Skeletal muscle satellite cell (primary cell): Measurements from ENCODE around the gene DAP3. TPM values are rescaled to one million over a fixed set of nuclear protein-coding genes. Genes with fewer than 3 reads are reported as not detected.
"Not testable (repeated sequence)": the region's sequence is repeated elsewhere in the genome, so short reads cannot be mapped to it uniquely, and the experiment has no call there.

Experiments used
- H3K27me3 ChIP-seq: 2 replicates; pipeline ENCODE4 v1.7.0; 2013; ENCODE audit warnings: low read length; ENCODE audit not compliant: control insufficient read depth, insufficient read depth
- H3K36me3 ChIP-seq: 2 replicates; pipeline ENCODE4 v1.7.0; 2013; ENCODE audit warnings: mild to moderate bottlenecking, control low read depth, low read length; ENCODE audit not compliant: insufficient read depth
- H3K4me1 ChIP-seq: 2 replicates; pipeline ENCODE4 v1.7.0; 2013; ENCODE audit warnings: low read length; ENCODE audit not compliant: control insufficient read depth, insufficient read depth
- H3K4me2 ChIP-seq: 2 replicates; pipeline ENCODE4 v1.7.0; 2013; ENCODE audit warnings: mild to moderate bottlenecking, low read length
- H3K4me3 ChIP-seq: 2 replicates; pipeline ENCODE4 v1.7.0; 2013; ENCODE audit warnings: low read length
- H3K9ac ChIP-seq: 2 replicates; pipeline ENCODE4 v1.7.0; 2013; ENCODE audit warnings: mild to moderate bottlenecking, low read depth, low read length, moderate library complexity
- H3K9me3 ChIP-seq: replicated peaks from 2 replicates; pipeline ENCODE4 v1.7.0; 2013; ENCODE audit warnings: mild to moderate bottlenecking, control low read depth, low read length
- total RNA-seq: library from RNA; depleted of rRNA; stranded (reverse); fragments of >200 nt; gene quantifications from 2 replicates; pipeline ENCODE4 v1.2.3, GENCODE V29; 2012; rRNA removed

Gene DAP3
- 96.8 and 101 TPM in 2 replicates for total RNA-seq

DNA sequence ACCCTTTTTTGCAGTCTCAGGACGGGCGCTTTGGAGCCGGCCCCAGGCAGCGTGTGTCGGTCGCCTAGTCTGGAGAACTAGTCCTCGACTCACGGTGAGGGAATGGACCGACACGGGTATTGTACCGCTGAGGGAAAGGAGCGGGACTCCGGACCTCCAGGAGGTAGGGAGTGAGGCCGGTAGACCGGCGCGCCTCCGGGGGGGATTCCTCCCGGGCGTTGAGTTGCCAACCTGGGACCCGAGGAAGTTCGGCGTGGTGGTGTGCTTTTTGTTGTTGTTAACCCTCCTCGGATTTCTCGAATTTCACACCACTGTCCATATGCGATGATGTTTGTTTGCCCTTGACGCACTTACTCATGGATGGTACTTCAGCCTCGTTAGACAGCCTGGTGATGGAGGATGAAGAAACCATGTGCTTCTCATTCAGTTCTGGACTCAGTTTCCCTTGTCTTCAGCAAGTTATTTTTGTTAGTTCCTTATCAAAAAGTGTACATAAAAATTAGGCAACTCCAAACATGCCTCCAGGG is at the start of gene DAP3:
TSS of gene DAP3 (plus strand) at position 11 of the 527 bp plus-strand sequence. CDS start 20,689 bp downstream, outside the sequence.
- peak within 1 kb of the TSS; percentile 82 for H3K4me2 ChIP-seq
- not testable (repeated sequence) for H3K4me1 ChIP-seq, H3K27me3 ChIP-seq, H3K9me3 ChIP-seq
- peak within 1 kb of the TSS; percentile 100 for H3K9ac ChIP-seq
- peak within 1 kb of the TSS; percentile 97 for H3K4me3 ChIP-seq
- H3K36me3 ChIP-seq: peaks cover 20% of the 10 kb centered on the region

DNA sequence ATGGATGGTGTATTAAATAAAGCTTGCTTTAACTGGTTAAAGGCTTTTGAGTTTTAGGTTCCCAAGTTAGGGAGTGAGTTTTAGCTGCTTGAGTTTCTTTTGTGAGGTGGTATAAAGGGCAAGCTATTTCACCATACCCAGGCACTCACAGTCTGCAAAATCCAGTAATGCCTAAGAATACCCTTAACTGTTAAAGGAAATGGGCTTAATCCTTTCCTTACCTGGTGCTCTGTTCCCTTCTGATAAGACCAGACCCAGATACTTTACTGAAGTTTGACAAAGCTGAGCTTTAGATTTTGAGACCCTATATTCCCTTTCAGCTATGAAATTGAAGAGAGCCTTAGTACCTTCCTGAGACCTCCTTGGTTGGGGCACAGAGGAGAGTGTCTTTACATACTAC is 48.5 kb upstream of the DAP3 start:
- Histone ChIP-seq H3K4me1 (no peaks in the 10 kb centered on the region), H3K9me3 (peaks cover 4% of the 10 kb centered on the region), H3K4me2 (no peak overlapping the region), H3K4me3 (no peak overlapping the region), H3K27me3 (no peaks in the 10 kb centered on the region), H3K36me3 (peaks cover 5% of the 10 kb centered on the region), H3K9ac (no peak overlapping the region)

DNA sequence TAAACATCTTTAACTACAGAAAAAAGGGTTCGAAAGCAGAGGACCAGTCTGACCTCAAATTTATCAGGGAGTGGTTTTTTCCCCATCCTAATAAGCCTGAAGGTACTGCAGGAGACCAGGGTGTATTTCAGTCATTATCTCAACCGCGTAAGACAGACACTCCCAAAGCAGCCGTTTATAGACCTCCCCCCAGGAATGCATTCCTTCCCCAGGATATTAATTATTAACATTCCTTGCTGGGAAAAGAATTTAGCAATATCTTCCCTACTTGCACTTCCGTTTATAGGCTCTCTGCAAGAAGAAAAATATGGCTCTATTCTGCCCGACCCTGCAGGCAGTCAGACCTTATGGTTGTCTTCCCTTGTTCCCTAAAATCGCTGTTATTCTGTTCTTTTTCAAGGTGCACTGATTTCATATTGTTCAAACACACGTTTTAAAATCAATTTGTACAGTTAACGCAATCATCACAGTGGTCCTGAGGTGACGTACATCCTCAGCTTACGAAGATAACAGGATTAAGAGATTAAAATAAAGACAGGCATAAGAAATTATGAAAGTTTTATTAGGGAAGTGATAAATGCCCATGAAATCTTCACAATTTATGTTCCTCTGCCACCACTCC is 46.2 kb upstream of the DAP3 start:
- H3K9ac ChIP-seq, H3K4me1 ChIP-seq: not testable (repeated sequence)

DNA sequence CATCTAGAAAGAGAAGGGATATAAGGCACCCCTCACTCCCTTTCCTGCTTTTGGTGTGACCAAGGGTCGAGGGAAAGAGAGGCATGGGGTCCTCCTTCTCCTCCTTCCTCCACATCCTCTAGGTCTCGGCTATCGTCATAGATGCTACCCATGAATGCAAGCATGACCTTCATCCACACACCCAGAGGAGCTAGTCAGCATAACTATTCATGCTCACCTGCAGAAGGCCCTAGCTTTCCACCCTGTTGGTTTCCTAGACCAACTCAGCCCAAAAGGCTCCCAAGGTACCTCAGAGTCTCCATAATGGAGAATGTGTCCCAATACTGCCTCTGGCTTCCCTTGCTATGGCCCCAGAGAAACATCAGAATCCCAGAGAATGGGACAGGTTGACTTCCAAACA is 45.7 kb upstream of the DAP3 start:
- Histone ChIP-seq H3K9me3 (peaks cover 4% of the 10 kb centered on the region), H3K9ac (no peak overlapping the region), H3K36me3 (peaks cover 5% of the 10 kb centered on the region), H3K4me1 (peaks cover 2% of the 10 kb centered on the region), H3K27me3 (no peaks in the 10 kb centered on the region), H3K4me3 (no peak overlapping the region), H3K4me2 (no peak overlapping the region)

More for the DNA sequence above, 46.2 kb upstream of the DAP3 start:
- H3K9me3 ChIP-seq, H3K36me3 ChIP-seq, H3K27me3 ChIP-seq, H3K4me3 ChIP-seq, H3K4me2 ChIP-seq: not testable (repeated sequence)

DNA sequence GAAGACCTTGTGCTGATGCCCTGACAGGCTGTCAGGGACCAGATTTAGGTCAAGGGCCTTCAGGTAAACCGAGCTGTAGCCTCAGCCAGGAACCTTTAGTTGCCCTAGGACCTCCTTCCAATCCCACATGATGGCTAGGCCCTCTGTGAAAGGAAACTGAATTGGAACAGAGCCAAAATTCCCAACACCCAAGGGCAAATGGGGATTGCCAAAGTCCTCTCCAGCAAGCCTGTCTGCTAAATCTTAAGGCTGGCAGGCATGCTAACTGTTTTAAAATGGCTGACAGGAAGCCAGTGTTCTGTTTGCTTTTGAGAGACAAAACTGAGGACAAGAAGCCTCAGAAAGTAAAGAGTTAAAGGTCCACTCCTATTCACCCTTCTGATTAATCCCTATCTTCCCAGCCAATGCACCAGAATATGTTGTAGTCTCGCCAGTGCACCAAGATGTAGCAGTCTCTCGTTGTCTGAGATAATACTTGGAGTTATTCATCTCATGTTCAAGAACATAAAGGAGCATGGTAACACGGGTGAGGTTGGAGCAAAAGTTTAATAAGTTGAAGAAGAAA is 43.8 kb upstream of the DAP3 start:
- Histone ChIP-seq H3K27me3 (no peaks in the 10 kb centered on the region), H3K4me3 (no peak overlapping the region), H3K9ac (no peak overlapping the region), H3K9me3 (peaks cover 4% of the 10 kb centered on the region), H3K4me1 (peaks cover 8% of the 10 kb centered on the region), H3K36me3 (peaks cover 5% of the 10 kb centered on the region), H3K4me2 (no peak overlapping the region)

DNA sequence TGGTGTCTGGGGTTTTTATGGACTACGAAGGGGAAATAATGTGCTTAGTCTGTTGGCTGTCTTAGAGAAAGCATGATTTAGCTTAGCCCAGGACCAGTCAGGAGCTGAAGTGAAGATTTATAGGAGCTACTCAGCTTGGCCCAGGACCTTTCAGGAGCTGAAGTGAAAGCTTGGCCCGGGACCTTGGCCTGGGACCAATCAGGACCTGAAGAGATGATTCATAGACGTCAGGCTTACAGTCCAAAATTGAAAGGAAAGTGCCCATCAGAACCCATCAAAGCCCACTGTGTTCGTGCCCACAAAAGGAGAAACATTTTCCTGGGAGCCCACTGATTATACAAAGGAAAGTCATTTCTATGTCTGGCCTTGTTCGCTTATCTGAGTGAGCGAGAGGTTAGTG is 43.2 kb upstream of the DAP3 start:
- peaks cover 4% of the 10 kb centered on the region for H3K9me3 ChIP-seq
- H3K27me3 ChIP-seq: no peaks in the 10 kb centered on the region
- no peak overlapping the region for H3K4me3 ChIP-seq
- no peak overlapping the region for H3K4me2 ChIP-seq
- peaks cover 5% of the 10 kb centered on the region for H3K36me3 ChIP-seq
- H3K9ac ChIP-seq: no peak overlapping the region
- peaks cover 10% of the 10 kb centered on the region for H3K4me1 ChIP-seq

DNA sequence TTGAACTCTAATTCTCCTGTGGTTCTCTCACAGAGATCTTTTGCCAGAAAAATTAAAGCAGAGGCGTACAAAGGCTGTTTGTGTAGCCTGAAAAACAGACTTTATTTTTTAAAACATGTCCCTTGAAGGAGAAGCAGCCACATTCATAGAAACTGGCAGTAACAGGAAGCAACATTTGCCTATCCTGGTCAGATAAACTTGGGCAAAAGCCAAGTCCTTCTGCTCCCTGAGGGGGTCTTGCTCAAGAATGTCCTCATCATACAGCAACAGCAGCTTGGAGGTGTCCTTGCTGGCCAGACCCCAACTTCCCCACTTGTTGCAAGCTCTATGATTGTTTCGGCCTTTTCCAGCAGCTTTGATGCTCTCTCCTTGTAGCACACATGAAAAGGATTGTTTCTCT is 42.6 kb upstream of the DAP3 start:
- H3K4me2 ChIP-seq: no peak overlapping the region
- peaks cover 4% of the 10 kb centered on the region for H3K9me3 ChIP-seq
- peaks cover 15% of the 10 kb centered on the region for H3K4me1 ChIP-seq
- H3K27me3 ChIP-seq: no peaks in the 10 kb centered on the region
- H3K4me3 ChIP-seq: no peak overlapping the region
- peaks cover 5% of the 10 kb centered on the region for H3K36me3 ChIP-seq
- no peak overlapping the region for H3K9ac ChIP-seq

DNA sequence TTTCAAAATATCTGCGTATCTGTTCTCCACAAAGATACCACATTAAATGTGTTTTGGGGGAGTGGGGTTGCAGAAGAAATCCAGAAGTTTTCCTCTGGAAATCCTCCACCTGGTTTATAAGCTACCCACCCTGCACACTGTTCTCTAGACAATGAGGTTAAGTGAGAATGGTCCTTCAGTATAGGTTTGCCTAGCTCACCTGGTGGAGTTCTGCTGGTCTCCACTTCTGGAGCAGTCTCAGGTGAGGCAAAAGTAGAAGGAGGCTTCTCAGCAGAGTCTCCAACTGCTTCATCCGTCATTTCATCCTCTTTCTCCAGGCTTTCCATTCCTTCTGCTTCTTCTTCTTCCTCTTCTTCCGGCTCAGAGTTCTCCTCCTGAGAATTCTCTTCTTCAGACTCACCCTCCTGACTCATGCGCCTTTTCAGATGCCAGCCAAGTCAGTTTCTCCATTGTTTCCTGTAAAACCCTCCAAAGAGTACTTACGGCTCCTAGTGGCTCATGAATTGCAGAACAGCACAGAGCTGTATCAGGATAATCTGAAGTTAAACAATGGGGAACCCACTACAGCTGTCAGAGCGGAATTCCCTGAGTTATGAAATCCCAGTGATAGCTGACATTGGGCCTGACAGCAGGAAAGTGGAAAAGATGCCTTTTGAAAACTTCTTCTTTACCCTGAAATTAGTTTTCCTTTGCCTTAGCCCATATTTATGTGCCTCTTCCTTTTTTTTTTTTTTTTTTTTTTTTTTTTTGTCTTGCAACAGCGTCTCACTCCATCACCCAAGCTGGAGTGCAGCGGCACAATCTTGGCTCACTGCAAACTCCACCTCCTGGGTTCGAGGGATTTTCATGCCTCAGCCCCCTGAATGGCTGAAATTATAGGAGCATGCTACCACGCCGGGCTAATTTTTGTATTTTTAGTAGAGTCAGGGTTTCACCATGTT is 40.4 kb upstream of the DAP3 start:
- Histone ChIP-seq H3K27me3 (no peaks in the 10 kb centered on the region), H3K4me1 (peaks cover 26% of the 10 kb centered on the region), H3K9ac (peak overlapping the region; percentile 63), H3K36me3 (peaks cover 5% of the 10 kb centered on the region), H3K9me3 (no peaks in the 10 kb centered on the region), H3K4me3 (peak overlapping the region; percentile 74), H3K4me2 (peak overlapping the region; percentile 92)

DNA sequence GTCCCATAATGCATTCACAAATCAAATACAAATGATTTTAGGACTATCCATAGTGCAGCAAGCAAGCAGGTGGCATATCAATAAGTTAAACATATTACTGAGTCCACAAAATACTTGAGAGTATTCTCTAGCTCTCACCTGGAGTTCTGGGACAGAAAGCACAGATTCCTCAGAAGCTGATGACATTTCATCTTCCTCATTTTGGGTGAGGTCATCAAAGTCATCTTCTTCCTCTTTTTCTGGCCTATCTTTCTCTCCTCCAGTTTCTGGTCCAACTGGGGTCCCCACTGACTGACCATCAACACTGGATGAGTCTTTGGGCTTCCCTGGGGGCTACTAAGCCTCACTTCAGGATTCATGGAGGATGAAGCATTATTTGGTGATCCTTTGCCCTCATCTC is 39.2 kb upstream of the DAP3 start:
- Histone ChIP-seq H3K9ac (no peak overlapping the region), H3K36me3 (no peaks in the 10 kb centered on the region), H3K9me3 (no peaks in the 10 kb centered on the region), H3K4me1 (peaks cover 26% of the 10 kb centered on the region), H3K4me2 (no peak overlapping the region), H3K27me3 (no peaks in the 10 kb centered on the region), H3K4me3 (no peak overlapping the region)

DNA sequence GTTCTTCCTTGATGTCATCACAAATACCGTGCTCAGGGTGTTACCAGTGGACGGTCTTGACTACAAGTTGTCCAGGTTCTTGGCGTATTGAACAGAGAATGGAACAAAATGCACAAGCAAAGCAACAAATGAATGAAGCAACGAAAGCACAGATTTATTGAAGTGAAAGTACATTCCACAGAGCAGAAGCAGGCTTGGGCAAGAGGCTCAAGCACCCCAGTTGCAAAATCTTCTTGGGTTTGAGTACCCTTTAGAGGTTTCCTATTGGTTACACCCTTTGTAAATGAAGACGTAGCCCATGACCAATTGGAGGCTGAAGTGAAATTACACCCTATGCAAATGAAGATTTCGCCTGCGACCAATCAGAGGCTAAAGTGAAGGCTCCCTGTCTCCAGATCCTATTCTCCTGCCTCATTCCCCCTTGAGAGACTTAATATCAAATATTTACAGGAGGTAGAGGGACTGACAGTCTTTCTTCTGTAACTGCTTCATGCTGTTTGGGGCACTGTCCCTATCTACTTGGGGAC is 38.6 kb upstream of the DAP3 start:
- Histone ChIP-seq H3K4me1 (peaks cover 26% of the 10 kb centered on the region), H3K9ac (no peak overlapping the region), H3K27me3 (no peaks in the 10 kb centered on the region), H3K4me3 (no peak overlapping the region), H3K9me3 (no peaks in the 10 kb centered on the region), H3K36me3 (no peaks in the 10 kb centered on the region), H3K4me2 (no peak overlapping the region)
